ENCODE measurements around the gene IRAK2. TPM values are rescaled to one million over a fixed set of nuclear protein-coding genes. Genes with fewer than 3 reads are reported as not detected.

The IRAK2 gene
- total RNA-seq, 2 experiments from 2014 or later = 5.1 to 5.2 TPM

DNA sequence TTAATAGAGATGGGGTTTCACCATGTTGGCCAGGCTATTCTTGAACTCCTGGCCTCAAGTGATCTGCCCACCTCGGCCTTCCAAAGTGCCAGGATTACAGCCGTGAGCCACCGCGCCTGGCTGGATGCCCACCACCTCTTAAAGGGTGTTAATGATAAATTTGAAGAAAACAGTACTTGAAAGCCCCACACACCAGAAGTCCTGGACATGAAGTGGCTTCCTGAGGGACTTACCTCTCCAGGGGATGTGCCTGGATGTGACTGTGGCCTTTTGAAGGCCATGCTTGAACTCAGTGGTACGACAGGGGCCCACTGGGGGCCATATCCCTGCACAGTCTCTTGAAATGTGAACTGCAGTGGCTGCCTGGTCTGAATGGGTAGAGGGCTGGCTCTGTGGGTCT, 18.2 kb downstream of the IRAK2 start:
- Mint-ChIP-seq H3K27ac (no peak overlapping the region), H3K27me3 (no peaks in the 10 kb centered on the region), H3K4me1 (peaks cover 35% of the 10 kb centered on the region), H3K4me3 (no peak overlapping the region), H3K9me3 (no peaks in the 10 kb centered on the region), H3K36me3 (ENCODE audit: low read depth) (peaks cover 11% of the 10 kb centered on the region)
- DNase-seq = no peak
- ChIA-PET POLR2A (no interaction called here), CTCF (interaction anchor here (1.4 kb wide), 1 partner anchor 16 kb away, joined by 4 read pairs; no protein-coding TSS in a partner anchor)

DNA sequence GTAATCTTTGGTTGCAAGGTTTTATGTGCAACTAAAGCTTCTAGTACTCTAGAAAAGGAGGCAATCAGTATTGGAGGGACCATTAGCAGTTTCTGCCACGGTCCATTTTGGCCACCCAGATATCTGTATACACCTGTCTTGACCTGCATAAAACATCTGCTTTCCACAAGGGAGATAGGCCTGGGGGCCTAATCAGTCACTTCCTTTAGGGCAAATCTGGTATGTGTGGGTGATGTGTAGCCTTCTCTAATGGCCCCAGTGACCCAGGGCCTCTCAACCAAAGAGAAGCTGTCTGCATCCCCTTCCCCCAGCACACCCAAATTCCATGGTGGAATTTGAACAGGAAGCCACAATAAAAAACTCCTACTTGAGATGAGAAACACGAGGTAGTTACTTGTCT, 19.5 kb downstream of the IRAK2 start:
- Mint-ChIP-seq H3K36me3 (ENCODE audit: low read depth) (peaks cover 15% of the 10 kb centered on the region), H3K27ac (no peak overlapping the region), H3K4me1 (peaks cover 40% of the 10 kb centered on the region), H3K9me3 (no peaks in the 10 kb centered on the region), H3K4me3 (no peak overlapping the region), H3K27me3 (no peaks in the 10 kb centered on the region)
- no peak for DNase-seq
- ChIA-PET CTCF (interaction anchor here (0.8 to 1.4 kb wide), 2 partner anchors 10 to 15 kb away, joined by 3 to 4 read pairs; no protein-coding TSS in a partner anchor), POLR2A (interaction anchor here (0.8 to 1.2 kb wide), 2 partner anchors 11 to 122 kb away, joined by 3 read pairs; no protein-coding TSS in a partner anchor)

DNA sequence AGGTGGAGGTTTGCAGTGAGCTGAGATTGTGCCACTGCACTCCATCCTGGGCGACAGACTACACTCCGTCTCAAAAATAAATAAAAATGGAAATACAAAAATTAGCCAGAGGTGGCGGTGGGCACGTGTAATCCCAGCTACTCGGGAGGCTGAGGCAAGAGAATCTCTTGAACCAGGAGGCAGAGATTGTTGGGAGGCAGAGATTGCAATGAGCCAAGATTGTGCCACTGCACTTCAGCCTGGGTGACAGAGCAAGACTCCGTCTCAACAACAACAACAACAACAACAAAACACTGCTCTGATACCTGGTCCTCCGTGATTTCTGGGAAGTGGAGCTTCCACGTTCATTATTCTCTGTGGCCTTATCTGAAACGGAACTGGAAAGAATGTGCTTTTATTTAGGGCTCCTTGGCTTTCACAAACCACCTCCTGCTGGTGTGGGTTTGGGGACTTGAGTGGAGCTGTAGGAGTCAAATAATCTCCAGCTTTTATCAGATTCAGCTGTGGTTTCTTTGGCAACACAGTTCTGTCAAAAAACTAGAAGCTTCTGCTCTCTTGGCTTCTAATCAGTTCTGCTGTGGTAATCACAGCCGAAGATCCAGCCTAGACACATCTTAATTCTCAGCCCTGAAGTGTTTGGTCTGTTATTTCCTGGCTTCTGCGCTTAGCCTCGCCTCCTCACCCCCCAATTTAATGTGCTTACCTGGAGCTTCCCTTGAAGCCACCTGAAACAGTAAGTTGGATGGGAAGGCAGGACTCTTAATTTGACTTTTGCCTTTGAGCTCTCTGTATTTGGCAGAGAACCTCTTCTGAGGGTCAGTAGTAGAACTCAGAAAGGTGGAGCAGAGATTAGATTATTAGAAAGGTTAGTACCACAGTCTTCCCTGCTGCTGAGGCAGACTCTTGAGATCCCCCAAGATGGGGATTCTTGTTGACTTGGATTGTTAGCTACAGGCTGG, 21.4 kb downstream of the IRAK2 start:
- Mint-ChIP-seq H3K4me3 (peak overlapping the region; percentile 18), H3K4me1 (peaks cover 55% of the 10 kb centered on the region), H3K36me3 (ENCODE audit: low read depth) (peaks cover 15% of the 10 kb centered on the region), H3K27me3 (no peaks in the 10 kb centered on the region), H3K9me3 (no peaks in the 10 kb centered on the region), H3K27ac (peak overlapping the region; percentile 78)
- peak; percentile 33 for DNase-seq
- ChIA-PET CTCF (interaction anchor here (0.6 to 2.1 kb wide), 12 partner anchors 9 to 198 kb away, joined by 3 to 12 read pairs (median 6); partner anchors contain the start of genes TATDN2 and VHL), POLR2A (interaction anchor here (0.8 to 2.0 kb wide), 9 partner anchors 8 to 62 kb away, joined by 3 to 18 read pairs (median 8); partner anchors contain the start of genes IRAK2, TATDN2 and VHL)

DNA sequence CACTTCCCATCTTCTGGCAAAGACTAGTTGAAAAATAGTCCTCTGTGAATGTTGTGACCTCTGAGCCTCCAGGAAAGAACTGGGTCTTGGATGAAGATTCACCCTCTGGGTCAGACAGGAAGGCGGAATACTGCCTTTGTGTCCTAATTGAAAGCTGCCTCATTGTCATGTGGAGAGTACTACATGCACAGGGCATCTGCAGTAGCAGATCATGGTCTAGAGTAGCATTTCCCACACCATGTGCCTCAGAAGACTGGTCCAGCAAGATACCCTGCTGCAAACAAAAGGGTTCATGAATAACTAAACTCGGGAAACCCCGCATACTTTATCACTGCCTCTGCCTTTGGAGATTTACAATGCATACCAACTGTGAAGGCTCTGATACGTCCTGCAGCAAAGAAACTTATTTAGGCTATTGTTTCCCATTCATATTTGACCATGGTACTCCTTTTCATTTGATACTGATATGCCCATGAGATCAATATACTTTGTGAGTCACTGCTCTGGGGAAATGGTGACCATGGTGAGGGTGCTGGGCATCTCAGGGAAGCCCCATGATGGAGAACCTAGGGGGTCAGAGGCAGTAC, 22.7 kb downstream of the IRAK2 start:
- no peak overlapping the region for H3K4me3 Mint-ChIP-seq
- no peaks in the 10 kb centered on the region for H3K9me3 Mint-ChIP-seq
- peaks cover 15% of the 10 kb centered on the region for H3K36me3 Mint-ChIP-seq (ENCODE audit: low read depth)
- no peaks in the 10 kb centered on the region for H3K27me3 Mint-ChIP-seq
- CTCF ChIA-PET = interaction anchor here (1.2 to 2.1 kb wide), 4 partner anchors 17 to 76 kb away, joined by 7 to 12 read pairs (median 8); partner anchors contain the start of gene VHL
- POLR2A ChIA-PET = interaction anchor here (1.4 to 1.8 kb wide), 3 partner anchors 12 to 61 kb away, joined by 3 to 18 read pairs (median 12); partner anchors contain the start of gene TATDN2
- H3K27ac Mint-ChIP-seq = peak overlapping the region; percentile 31
- no peak for DNase-seq
- H3K4me1 Mint-ChIP-seq = peaks cover 64% of the 10 kb centered on the region

- Mint-ChIP-seq H3K9me3 (no peaks in the 10 kb centered on the region), H3K36me3 (ENCODE audit: low read depth) (peaks cover 15% of the 10 kb centered on the region), H3K4me3 (no peak overlapping the region), H3K4me1 (peaks cover 70% of the 10 kb centered on the region), H3K27ac (no peak overlapping the region), H3K27me3 (no peaks in the 10 kb centered on the region)
- POLR2A ChIA-PET = no interaction called here
- CTCF ChIA-PET = interaction anchor here (1.1 kb wide), 1 partner anchor 11 kb away, joined by 3 read pairs; no protein-coding TSS in a partner anchor
- DNase-seq = no peak
Measured at GRCh38 chr3:10187944-10188343, 23.2 kb downstream of the IRAK2 start.

GRCh38 chr3:10188804-10189556, 24.3 kb downstream of the IRAK2 start:
- Mint-ChIP-seq H3K9me3 (no peaks in the 10 kb centered on the region), H3K27me3 (no peaks in the 10 kb centered on the region), H3K4me3 (peak overlapping the region; percentile 5), H3K36me3 (ENCODE audit: low read depth) (peaks cover 15% of the 10 kb centered on the region), H3K27ac (peak overlapping the region; percentile 82), H3K4me1 (peaks cover 80% of the 10 kb centered on the region)
- CTCF ChIA-PET = interaction anchor here (1.0 to 1.1 kb wide), 2 partner anchors 10 to 75 kb away, joined by 3 to 4 read pairs; no protein-coding TSS in a partner anchor
- no peak for DNase-seq
- POLR2A ChIA-PET = interaction anchor here (1.3 to 7.0 kb wide), 3 partner anchors 10 to 32 kb away, joined by 5 to 71 read pairs (median 18); no protein-coding TSS in a partner anchor

- CTCF ChIA-PET = interaction anchor here (0.9 to 1.2 kb wide), 3 partner anchors 9 to 74 kb away, joined by 3 to 4 read pairs (median 4); no protein-coding TSS in a partner anchor
- peaks cover 11% of the 10 kb centered on the region for H3K36me3 Mint-ChIP-seq (ENCODE audit: low read depth)
- H3K27ac Mint-ChIP-seq = peak overlapping the region; percentile 82
- H3K27me3 Mint-ChIP-seq = no peaks in the 10 kb centered on the region
- peak overlapping the region; percentile 8 for H3K4me3 Mint-ChIP-seq
- no peaks in the 10 kb centered on the region for H3K9me3 Mint-ChIP-seq
- POLR2A ChIA-PET = interaction anchor here (1.3 to 7.0 kb wide), 4 partner anchors 9 to 48 kb away, joined by 3 to 71 read pairs (median 12); partner anchors contain the start of gene VHL
- peak; percentile 55 for DNase-seq
- H3K4me1 Mint-ChIP-seq = peaks cover 84% of the 10 kb centered on the region
Measured at GRCh38 chr3:10189557-10190354, 25.0 kb downstream of the IRAK2 start.

GRCh38 chr3:10192953-10193691, 28.4 kb downstream of the IRAK2 start:
- peak; percentile 69 for DNase-seq
- H3K36me3 Mint-ChIP-seq (ENCODE audit: low read depth) = peaks cover 11% of the 10 kb centered on the region
- H3K4me1 Mint-ChIP-seq = peaks cover 82% of the 10 kb centered on the region
- no peaks in the 10 kb centered on the region for H3K27me3 Mint-ChIP-seq
- ChIA-PET CTCF (interaction anchor here (0.7 to 2.5 kb wide), 10 partner anchors 11 to 73 kb away, joined by 3 to 13 read pairs (median 4); no protein-coding TSS in a partner anchor), POLR2A (interaction anchor here (1.0 to 7.0 kb wide), 10 partner anchors 8 to 462 kb away, joined by 3 to 71 read pairs (median 6); partner anchors contain the start of genes ARPC4, BRPF1, TADA3 and TATDN2)
- no peaks in the 10 kb centered on the region for H3K9me3 Mint-ChIP-seq
- H3K4me3 Mint-ChIP-seq = peak overlapping the region; percentile 7
- peak overlapping the region; percentile 98 for H3K27ac Mint-ChIP-seq

DNA sequence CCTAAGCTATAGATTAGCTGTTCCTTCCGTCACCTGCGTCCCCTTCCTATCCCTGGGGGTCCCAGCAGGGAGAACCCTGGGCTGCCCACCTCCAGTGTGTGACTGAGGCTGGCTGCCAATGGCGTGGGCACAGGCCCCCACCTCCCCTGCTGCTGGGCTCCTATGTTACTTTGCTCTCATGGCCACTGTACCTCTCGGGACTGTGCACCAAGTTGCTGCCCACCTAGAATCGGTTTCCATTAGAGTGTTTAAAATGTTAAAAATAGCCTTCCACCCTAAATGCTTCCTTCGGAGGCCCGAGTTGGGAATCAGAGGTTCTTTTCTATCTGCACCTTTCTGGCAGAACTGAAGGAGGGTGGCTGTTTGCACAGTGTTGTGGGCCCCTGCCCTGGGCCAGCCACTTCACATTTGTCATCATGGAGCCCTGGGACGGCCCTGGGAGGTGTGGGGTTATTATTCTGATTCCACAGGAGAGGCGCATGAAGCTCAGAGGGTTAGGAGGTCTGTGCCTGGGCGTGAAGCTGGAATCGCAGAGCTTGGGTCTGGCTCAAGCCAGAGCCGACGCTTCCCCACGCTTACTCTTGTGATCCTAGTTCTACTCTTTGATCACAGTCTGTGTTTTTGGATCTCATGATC, 29.1 kb downstream of the IRAK2 start:
- CTCF ChIA-PET = interaction anchor here (0.9 to 2.4 kb wide), 12 partner anchors 8 to 127 kb away, joined by 3 to 13 read pairs (median 4); partner anchors contain the start of genes SEC13 and VHL

DNA sequence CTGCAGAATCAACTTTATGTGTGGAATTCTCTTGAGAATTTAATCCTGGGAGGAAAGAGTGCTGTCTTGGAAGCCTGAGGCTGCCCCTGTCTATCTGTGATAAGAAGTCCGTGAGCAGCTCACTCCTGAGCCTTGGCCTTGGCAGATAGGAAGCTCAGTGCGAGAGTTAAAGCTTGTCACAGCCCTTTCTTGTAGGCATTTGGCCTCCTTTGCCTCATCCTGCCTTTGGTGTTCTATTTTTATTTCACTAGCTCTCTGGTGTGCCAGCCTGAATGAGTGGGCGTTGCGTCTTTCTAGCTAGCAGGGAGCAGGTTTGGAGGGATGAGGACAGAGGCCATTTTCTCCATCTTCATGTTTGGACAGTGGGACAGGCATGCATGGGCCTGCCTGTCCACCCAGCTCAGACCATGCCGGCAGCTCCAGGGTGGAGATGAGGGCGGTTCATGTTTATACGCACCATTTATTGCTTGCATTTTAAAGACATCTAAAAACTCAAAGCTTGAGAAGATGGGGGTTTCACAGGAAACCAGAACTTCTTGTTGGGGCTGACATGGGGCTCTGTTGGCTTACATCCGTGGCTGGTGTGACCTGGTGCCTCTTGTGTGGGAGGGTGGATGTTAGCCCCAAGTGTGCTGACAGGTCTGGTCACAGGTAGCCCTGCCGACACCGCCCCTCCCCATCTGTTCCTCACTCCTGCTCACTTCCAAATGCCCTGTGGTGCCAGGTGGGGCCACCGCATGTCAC, 29.8 kb downstream of the IRAK2 start:
- Mint-ChIP-seq H3K36me3 (ENCODE audit: low read depth) (peaks cover 6% of the 10 kb centered on the region), H3K4me1 (peaks cover 87% of the 10 kb centered on the region), H3K27me3 (no peaks in the 10 kb centered on the region), H3K9me3 (no peaks in the 10 kb centered on the region), H3K27ac (peak overlapping the region; percentile 98), H3K4me3 (peak overlapping the region; percentile 37)
- ChIA-PET POLR2A (interaction anchor here (0.7 to 7.0 kb wide), 15 partner anchors 8 to 798 kb away, joined by 3 to 71 read pairs (median 4); partner anchors contain the start of genes BRPF1, FANCD2, TATDN2 and VHL), CTCF (interaction anchor here (0.9 to 2.4 kb wide), 10 partner anchors 8 to 126 kb away, joined by 3 to 13 read pairs (median 4); partner anchors contain the start of genes SEC13 and VHL)
- DNase-seq = peak; percentile 51

More for the DNA sequence above, 29.1 kb downstream of the IRAK2 start:
- DNase-seq = no peak
- Mint-ChIP-seq H3K4me3 (peak overlapping the region; percentile 5), H3K9me3 (no peaks in the 10 kb centered on the region), H3K27ac (peak overlapping the region; percentile 98), H3K4me1 (peaks cover 87% of the 10 kb centered on the region), H3K27me3 (no peaks in the 10 kb centered on the region), H3K36me3 (ENCODE audit: low read depth) (peaks cover 10% of the 10 kb centered on the region)
- POLR2A ChIA-PET = interaction anchor here (1.0 to 7.0 kb wide), 14 partner anchors 8 to 463 kb away, joined by 3 to 71 read pairs (median 6); partner anchors contain the start of genes ARPC4, BRPF1, FANCD2 and TADA3
